ENCODE data around the gene SCAF11. TPM values are rescaled to one million over a fixed set of nuclear protein-coding genes. Genes with fewer than 3 reads are reported as not detected.

Gene SCAF11
- polyA plus RNA-seq, 1 donor from 2014 or later = 123 TPM

DNA sequence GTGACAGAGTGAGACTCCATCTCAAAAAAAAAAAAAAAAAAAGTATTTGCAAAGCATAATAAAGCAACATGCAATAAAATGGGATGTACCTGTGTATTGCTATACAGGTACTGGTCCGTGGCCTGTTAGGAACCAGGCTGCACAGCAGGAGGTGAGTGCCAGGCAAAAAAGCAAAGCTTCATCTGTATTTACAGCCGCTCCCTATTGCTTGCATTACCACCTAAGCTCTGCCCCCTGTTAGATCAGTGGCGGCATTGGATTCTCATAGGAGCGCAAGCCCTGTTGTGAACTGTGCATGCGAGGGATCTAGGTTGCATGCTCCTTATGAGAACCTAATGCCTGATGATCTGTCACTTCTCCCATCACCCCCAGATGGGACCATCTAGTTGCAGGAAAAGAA lies 113.3 kb downstream of the SCAF11 start:
- Mint-ChIP-seq H3K4me1 (peaks cover 0 to 4% (median 0%) of the 10 kb centered on the region in 3 donors), H3K4me3 (no peak overlapping the region), H3K36me3 (peaks cover 15% of the 10 kb centered on the region), H3K27ac (no peak overlapping the region), H3K27me3 (no peaks in the 10 kb centered on the region), H3K9me3 (no peaks in the 10 kb centered on the region)

DNA sequence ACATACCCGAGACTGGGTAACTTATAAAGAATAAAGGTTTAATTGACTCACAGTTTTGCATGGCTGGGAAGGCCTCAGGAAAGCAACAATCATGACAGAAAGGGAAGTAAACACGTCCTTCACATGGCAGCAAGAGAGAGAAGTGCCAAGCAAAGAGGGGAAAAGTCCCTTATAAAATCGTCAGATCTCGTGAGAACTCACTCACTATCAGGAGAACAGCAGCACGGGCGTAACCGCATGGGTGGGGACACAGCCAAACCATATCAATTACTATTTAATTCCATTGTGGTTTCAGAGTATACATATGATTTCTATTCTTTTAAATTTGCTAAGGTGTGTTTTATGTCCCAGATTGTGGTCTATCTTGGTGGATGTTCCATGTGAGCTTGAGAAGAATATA lies 117.9 kb downstream of the SCAF11 start:
- peak overlapping the region in 1 of 4 donors; percentile 14 for H3K4me3 Mint-ChIP-seq
- no peak overlapping the region for H3K27ac Mint-ChIP-seq
- H3K36me3 Mint-ChIP-seq = peaks cover 22% of the 10 kb centered on the region
- H3K9me3 Mint-ChIP-seq = no peaks in the 10 kb centered on the region
- H3K27me3 Mint-ChIP-seq = no peaks in the 10 kb centered on the region
- peaks cover 0 to 4% (median 4%) of the 10 kb centered on the region in 3 donors for H3K4me1 Mint-ChIP-seq
